H1 (cell line): ENCODE data around the gene SURF1. TPM values are rescaled to one million over a fixed set of nuclear protein-coding genes. Genes with fewer than 3 reads are reported as not detected.

Experiments used
- CTCF ChIA-PET: fragments of 300-600 bp; sonication (Branson Sonifier 250); formaldehyde crosslinking; loops from one replicate; lab custom pipeline; 2021; ENCODE audit not compliant: partially characterized antibody; lab: Charles Lee
- POLR2A ChIA-PET: fragments of 300-600 bp; sonication (Branson Sonifier 250); formaldehyde crosslinking; loops from one replicate; lab custom pipeline; 2021; ENCODE audit warnings: inconsistent platforms; ENCODE audit not compliant: partially characterized antibody; lab: Charles Lee
- DNase-seq, 2 experiments: peaks; one replicate each; pipeline versions ENCODE4 v3.0.0 to v3.0.0-alpha.2; 2010 to 2022; ENCODE audit warnings: low spot score in 2 of 2, low read depth in 1 of 2, mixed read lengths in 1 of 2
- FAIRE-seq: peaks from 2 replicates; lab custom pipeline; 2011; peaks lifted over from hg19 to GRCh38; lab: Jason Lieb, UNC
- H2AFZ ChIP-seq: 2 replicates; pipeline ENCODE4 v1.8.1; 2012; ENCODE audit warnings: low read length, inconsistent platforms
- H2AK5ac ChIP-seq: 2 replicates; pipeline ENCODE4 v1.6.1; 2013; ENCODE audit warnings: low read depth, low read length
- H2BK120ac ChIP-seq: replicated peaks from 2 replicates; pipeline ENCODE3; 2013; ENCODE audit warnings: low read depth, low read length, inconsistent platforms
- H2BK12ac ChIP-seq: 2 replicates; pipeline ENCODE4 v1.6.1; 2013; ENCODE audit warnings: low read depth, low read length
- H2BK15ac ChIP-seq: 2 replicates; pipeline ENCODE4 v1.6.1; 2013; ENCODE audit warnings: low read length
- H2BK20ac ChIP-seq: 2 replicates; pipeline ENCODE4 v1.6.1; 2013; ENCODE audit warnings: low read length
- H2BK5ac ChIP-seq: 2 replicates; pipeline ENCODE4 v1.6.1; 2013; ENCODE audit warnings: low read depth, low read length
- H3K14ac ChIP-seq: 2 replicates; pipeline ENCODE4 v1.6.1; 2013; ENCODE audit warnings: inconsistent platforms; ENCODE audit not compliant: insufficient read length
- H3K18ac ChIP-seq: 2 replicates; pipeline ENCODE4 v1.6.1; 2013; ENCODE audit warnings: low read length; ENCODE audit errors: extremely low read depth
- H3K23ac ChIP-seq: 2 replicates; pipeline ENCODE4 v1.6.1; 2013; ENCODE audit warnings: inconsistent platforms; ENCODE audit not compliant: insufficient read length
- H3K23me2 ChIP-seq: 2 replicates; pipeline ENCODE4 v1.6.1; 2013; ENCODE audit warnings: low read depth, low read length
- H3K27ac ChIP-seq: 2 replicates; pipeline ENCODE4 v1.6.1; 2011; ENCODE audit warnings: low read depth, low read length, inconsistent platforms
- H3K27me3 ChIP-seq, 4 experiments: replicated peaks in 1 of 4; 1 replicate in 1 of 4; 2 replicates in 3 of 4; pipeline versions ENCODE4 v1.6.1 to v1.8.1; 2011 to 2013; ENCODE audit warnings: low read length in 3 of 4, mild to moderate bottlenecking in 3 of 4, inconsistent platforms in 2 of 4, mixed read lengths in 2 of 4, moderate library complexity in 1 of 4; ENCODE audit not compliant: control insufficient read depth in 3 of 4, insufficient read depth in 3 of 4; ENCODE audit errors: extremely low read depth in 1 of 4
- H3K36me3 ChIP-seq, 4 experiments: 2 replicates each; pipeline versions ENCODE4 v1.6.1 to v1.8.1; 2011 to 2013; ENCODE audit warnings: mild to moderate bottlenecking in 4 of 4, low read length in 3 of 4, moderate library complexity in 2 of 4, control low read depth in 1 of 4, inconsistent platforms in 1 of 4; ENCODE audit not compliant: insufficient read depth in 4 of 4, control insufficient read depth in 2 of 4
- H3K4ac ChIP-seq: replicated peaks from 2 replicates; pipeline ENCODE3; 2013; ENCODE audit warnings: low read length, low read depth, mixed read lengths, inconsistent platforms; ENCODE audit not compliant: insufficient read length
- H3K4me1 ChIP-seq, 4 experiments: replicated peaks in 1 of 4; 1 replicate in 1 of 4; 2 replicates in 3 of 4; pipeline versions ENCODE4 v1.6.1 to v1.8.1; 2011 to 2013; ENCODE audit warnings: low read length in 3 of 4, inconsistent platforms in 2 of 4, mixed read lengths in 1 of 4; ENCODE audit not compliant: insufficient read depth in 4 of 4, control insufficient read depth in 3 of 4
- H3K4me2 ChIP-seq, 2 experiments: 2 replicates each; pipeline versions ENCODE4 v1.6.1 to v1.8.1; 2011 to 2013; ENCODE audit warnings: low read depth in 2 of 2, low read length in 2 of 2, control low read depth in 1 of 2, inconsistent platforms in 1 of 2, mild to moderate bottlenecking in 1 of 2; ENCODE audit not compliant: insufficient read depth in 1 of 2
- H3K4me3 ChIP-seq, 4 experiments: fragments of 200-600, 300-600 bp in 1 of 4; sonication (generic), shearing (Covaris generic), sonication (Bioruptor Twin) in 1 of 4; 2 replicates each; pipeline versions ENCODE4 v1.5.1 to v1.8.1; 2011 to 2016; ENCODE audit warnings: low read length in 4 of 4, low read depth in 3 of 4, control low read depth in 2 of 4, inconsistent platforms in 2 of 4, mild to moderate bottlenecking in 2 of 4, mixed read lengths in 1 of 4, moderate library complexity in 1 of 4; ENCODE audit not compliant: insufficient read depth in 2 of 4; ENCODE audit errors: extremely low read depth in 1 of 4
- H3K56ac ChIP-seq: replicated peaks from 2 replicates; pipeline ENCODE3; 2013; ENCODE audit warnings: low read depth, mild to moderate bottlenecking, mixed read lengths, low read length, inconsistent platforms; ENCODE audit not compliant: insufficient read length
- H3K79me1 ChIP-seq: 2 replicates; pipeline ENCODE4 v1.6.1; 2013; ENCODE audit warnings: low read depth, low read length, control low read depth
- H3K79me2 ChIP-seq, 2 experiments: 2 replicates each; pipeline versions ENCODE4 v1.6.1 to v1.8.1; 2012 to 2013; ENCODE audit warnings: low read length in 2 of 2, mild to moderate bottlenecking in 2 of 2, inconsistent platforms in 1 of 2; ENCODE audit not compliant: insufficient read depth in 2 of 2, control insufficient read depth in 1 of 2
- H3K9ac ChIP-seq, 4 experiments: replicated peaks in 1 of 4; 1 replicate in 1 of 4; 2 replicates in 3 of 4; pipeline versions ENCODE4 v1.6.1 to v1.8.1; 2011 to 2013; ENCODE audit warnings: low read depth in 3 of 4, low read length in 3 of 4, control low read depth in 2 of 4, mild to moderate bottlenecking in 2 of 4, moderate library complexity in 2 of 4, inconsistent platforms in 1 of 4; ENCODE audit errors: extremely low read depth in 1 of 4
- H3K9me3 ChIP-seq, 2 experiments: 2 replicates each; pipeline versions ENCODE4 v1.6.1 to v1.8.1; 2012 to 2013; ENCODE audit warnings: mild to moderate bottlenecking in 2 of 2, moderate library complexity in 2 of 2, control low read depth in 1 of 2, inconsistent platforms in 1 of 2, low read depth in 1 of 2, low read length in 1 of 2, mixed read lengths in 1 of 2; ENCODE audit not compliant: insufficient read depth in 2 of 2
- H4K20me1 ChIP-seq, 2 experiments: replicated peaks in 1 of 2; 2 replicates each; pipeline versions ENCODE3 to v1.8.1; 2011 to 2013; ENCODE audit warnings: inconsistent platforms in 2 of 2, low read length in 2 of 2, mild to moderate bottlenecking in 1 of 2; ENCODE audit not compliant: insufficient read depth in 2 of 2, control insufficient read depth in 1 of 2
- H4K5ac ChIP-seq: 2 replicates; pipeline ENCODE4 v1.6.1; 2013; ENCODE audit warnings: low read length, low read depth, mixed read lengths, inconsistent platforms; ENCODE audit not compliant: insufficient read length
- H4K8ac ChIP-seq: 2 replicates; pipeline ENCODE4 v1.8.0; 2013; ENCODE audit warnings: mild to moderate bottlenecking, moderate library complexity, low read length, inconsistent platforms; ENCODE audit not compliant: insufficient read depth; ENCODE audit errors: extremely low read depth
- H4K91ac ChIP-seq: replicated peaks from 2 replicates; pipeline ENCODE3; 2013; ENCODE audit warnings: low read length, mixed read lengths, inconsistent platforms; ENCODE audit not compliant: insufficient read length
- ASH2L ChIP-seq: fragments of 200-600, 300-600 bp; sonication (generic); IDR thresholded peaks from one replicate; pipeline ENCODE4 v1.7.1; 2017; ENCODE audit warnings: low read length
- BCL11A ChIP-seq, 2 experiments: IDR thresholded peaks; one replicate each; pipeline ENCODE4 v1.6.1; 2011; ENCODE audit warnings: low read depth in 2 of 2, low read length in 2 of 2, mild to moderate bottlenecking in 2 of 2
- JUND ChIP-seq: IDR thresholded peaks from 2 replicates; pipeline ENCODE4 v1.6.1; 2011; ENCODE audit warnings: mild to moderate bottlenecking, improper control_type of control experiment, low read length
- KDM5A ChIP-seq: fragments of 200-600 bp; IDR thresholded peaks from 2 replicates; pipeline ENCODE4 v1.7.1; 2012; ENCODE audit warnings: mild to moderate bottlenecking, low read length, inconsistent platforms, mixed read lengths
- PHF8 ChIP-seq: fragments of 200-600 bp; sonication (generic); conservative IDR thresholded peaks from 2 replicates; pipeline ENCODE4 v1.7.1; 2012; ENCODE audit warnings: low read depth, mild to moderate bottlenecking, inconsistent platforms, low read length, moderate library complexity
- POLR2AphosphoS5 ChIP-seq: IDR thresholded peaks from 2 replicates; pipeline ENCODE4 v1.6.1; 2011; ENCODE audit warnings: low read depth, low read length
- RFX5 ChIP-seq: IDR thresholded peaks from 2 replicates; pipeline ENCODE4 v1.6.1; 2011; ENCODE audit warnings: low read depth, low read length, improper control_type of control experiment, borderline replicate concordance
- TAF1 ChIP-seq: IDR thresholded peaks from 2 replicates; pipeline ENCODE4 v1.6.1; 2011; ENCODE audit warnings: mild to moderate bottlenecking, low read depth, low read length
- TAF7 ChIP-seq: optimal IDR thresholded peaks from 2 replicates; pipeline ENCODE3; 2011; ENCODE audit warnings: low read depth, mild to moderate bottlenecking, inconsistent platforms, low read length, moderate library complexity, borderline replicate concordance
- USF2 ChIP-seq: IDR thresholded peaks from 2 replicates; pipeline ENCODE4 v1.6.1; 2011; ENCODE audit warnings: low read length, improper control_type of control experiment
- WGBS, 2 experiments: shearing (Covaris generic) in 1 of 2; methylation state at CpG; one replicate each; pipeline versions ENCODE4 v1.1.6 to v1.1.7; 2013 to 2015; ENCODE audit warnings: low lambda C conversion rate in 2 of 2, mixed read lengths in 2 of 2, inconsistent platforms in 1 of 2, low coverage in 1 of 2, missing lambda C conversion rate in 1 of 2; ENCODE audit not compliant: insufficient replicate concordance in 2 of 2, insufficient coverage in 1 of 2, insufficient read length in 1 of 2; ENCODE audit errors: extremely low coverage in 1 of 2, missing lambda C conversion rate in 1 of 2; 5-methylcytosine and 5-hydroxymethylcytosine counted together
- polyA plus RNA-seq, 7 experiments: library from polyadenylated mRNA; depleted of rRNA in 3 of 7; stranded (reverse) in 5 of 7; unstranded in 2 of 7; fragments of >200 nt in 5 of 7; fragments of 200-250 nt in 2 of 7; gene quantifications; 1 replicate in 5 of 7; 2 replicates in 1 of 7; 4 replicates in 1 of 7; pipeline versions ENCODE4 v1.2.1 to v1.2.3, GENCODE V29; 2011 to 2013; ENCODE audit warnings: missing spikeins in 2 of 7, mixed read lengths in 2 of 7
- total RNA-seq: library from RNA; stranded (reverse); fragmentation: NEBNext Ultra II Directional; extraction: Animal tissue kit (Norgen Biotek cat#: 25700); gene quantifications from 2 replicates; pipeline ENCODE4 v1.2.1, GENCODE V29; 2021

The SURF1 gene
- total and polyA plus RNA-seq, 2 of the 8 experiments (the other 6 are each of a cell fraction or from before 2014, with no cell fraction given): 43.1 to 44.7 TPM

DNA sequence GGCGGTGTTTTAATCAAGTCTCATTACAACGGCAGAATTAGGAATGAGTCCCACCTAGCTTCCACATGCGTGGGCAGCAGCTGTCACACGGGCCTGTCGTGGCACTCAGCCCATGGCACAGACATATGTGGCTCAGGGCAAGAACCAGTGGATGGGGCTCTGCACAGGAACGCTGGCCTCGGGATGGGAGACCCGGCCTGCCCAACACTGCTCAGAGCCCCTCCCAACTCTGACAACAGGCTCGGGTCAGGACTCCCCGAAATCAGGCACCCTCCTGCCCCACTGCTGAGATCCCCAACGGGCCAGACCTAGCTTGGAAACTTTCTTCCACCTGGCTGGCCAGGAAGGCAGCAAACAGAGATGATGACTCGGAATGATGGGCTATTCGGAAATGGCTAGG is 15.4 kb downstream of the SURF1 start:
- POLR2A ChIA-PET: interaction anchor here (4.0 to 14.8 kb wide), 2 partner anchors 10 to 13 kb away, joined by 25 to 303 read pairs; partner anchors contain the start of genes MED22, RPL7A, SURF1 and SURF2
- peaks cover 31 to 65% (median 53%) of the 10 kb centered on the region in 4 experiments for H3K36me3 ChIP-seq
- peaks cover 2 to 9% of the 10 kb centered on the region in 2 experiments; a peak in 3 of 4 replicates for H3K79me2 ChIP-seq
- peaks cover 8 to 26% of the 10 kb centered on the region in 2 experiments for H4K20me1 ChIP-seq
- no peaks in the 10 kb centered on the region for H3K27me3 ChIP-seq
- no peak overlapping the region for H3K56ac ChIP-seq
- no peak overlapping the region for H3K9ac ChIP-seq
- H3K4ac ChIP-seq: no peak overlapping the region
- H2BK5ac ChIP-seq: no peak overlapping the region
- H2BK15ac ChIP-seq: no peak overlapping the region
- WGBS, 2 experiments: 90% methylated on average over 13 of the region's 13 CpGs; no CpG with 5 or more reads in 1 of the 2 experiments
- H2BK120ac ChIP-seq: no peak overlapping the region
- no peak overlapping the region for H4K8ac ChIP-seq
- no peak overlapping the region for H3K14ac ChIP-seq
- no peak overlapping the region for H3K23ac ChIP-seq
- FAIRE-seq: no peak
- H2AFZ ChIP-seq: no peak overlapping the region
- H3K27ac ChIP-seq: no peak overlapping the region
- H4K91ac ChIP-seq: no peak overlapping the region
- no peak overlapping the region for H4K5ac ChIP-seq
- no peaks in the 10 kb centered on the region for H3K9me3 ChIP-seq
- DNase-seq: no peak
- no peak overlapping the region for H3K4me3 ChIP-seq
- no peak overlapping the region for H2AK5ac ChIP-seq
- CTCF ChIA-PET: interaction anchor here (0.6 to 5.5 kb wide), 18 partner anchors 8 to 369 kb away, joined by 3 to 45 read pairs (median 6); partner anchors contain the start of genes SLC2A6 and SURF1
- H3K4me2 ChIP-seq: no peak overlapping the region
- no peak overlapping the region for H3K18ac ChIP-seq
- H3K4me1 ChIP-seq: peaks cover 0 to 2% (median 0%) of the 10 kb centered on the region in 4 experiments; a peak in 1 of 7 replicates
- H3K23me2 ChIP-seq: peaks cover 5% of the 10 kb centered on the region; the same call in 1 of the 2 replicates
- peaks cover 17% of the 10 kb centered on the region for H3K79me1 ChIP-seq
- H2BK20ac ChIP-seq: no peak overlapping the region
- no peak overlapping the region for H2BK12ac ChIP-seq
- TF ChIP-seq TAF7 (no peak), JUND (no peak), TAF1 (no peak), USF2 (no peak), RFX5 (no peak), BCL11A (IDR thresholded peaks at IDR 0.05; ENCODE audit: low read depth in 2 of 2, low read length in 2 of 2) (no peak), PHF8 (no peak), ASH2L (no peak), POLR2AphosphoS5 (no peak), KDM5A (no peak)
